ENCODE measurements around the gene PPIL6. TPM values are rescaled to one million over a fixed set of nuclear protein-coding genes. Genes with fewer than 3 reads are reported as not detected.

PPIL6 gene
- total RNA-seq, 1 experiment from 2014 or later = 3.9 TPM

GRCh38 chr6:109360791-109361190 lies 79.6 kb downstream of the PPIL6 start:
- no TSS peak for BruUV-seq (replicated peaks)
- DNase-seq (ENCODE audit: unreplicated experiment) = no peak
- TF ChIP-seq CTCF (IDR thresholded peaks at IDR 0.05; ENCODE audit: unreplicated experiment) = no peak
- Mint-ChIP-seq H3K27ac (ENCODE audit: low read depth, unreplicated experiment) (no peak overlapping the region), H3K9me3 (ENCODE audit: unreplicated experiment) (no peaks in the 10 kb centered on the region), H3K27me3 (ENCODE audit: insufficient read depth, unreplicated experiment) (no peaks in the 10 kb centered on the region), H3K36me3 (ENCODE audit: insufficient read depth, unreplicated experiment) (peaks cover 49% of the 10 kb centered on the region), H3K4me3 (ENCODE audit: unreplicated experiment) (no peak overlapping the region), H3K4me1 (ENCODE audit: insufficient read depth, unreplicated experiment) (no peaks in the 10 kb centered on the region)
- CTCF ChIA-PET = interaction anchor here (0.6 to 1.4 kb wide), 4 partner anchors 11 to 198 kb away, joined by 3 to 8 read pairs (median 4); no protein-coding TSS in a partner anchor
- intact Hi-C loops (cut with micrococcal nuclease) = no loop called here
- POLR2A ChIA-PET = interaction anchor here (0.8 to 1.9 kb wide), 4 partner anchors 10 to 22 kb away, joined by 3 to 8 read pairs (median 4); partner anchors contain the start of gene CD164

- intact Hi-C loops (cut with micrococcal nuclease) = no loop called here
- Mint-ChIP-seq H3K4me1 (ENCODE audit: insufficient read depth, unreplicated experiment) (no peaks in the 10 kb centered on the region), H3K9me3 (ENCODE audit: unreplicated experiment) (no peaks in the 10 kb centered on the region), H3K36me3 (ENCODE audit: insufficient read depth, unreplicated experiment) (peaks cover 46% of the 10 kb centered on the region), H3K27ac (ENCODE audit: low read depth, unreplicated experiment) (no peak overlapping the region), H3K4me3 (ENCODE audit: unreplicated experiment) (no peak overlapping the region), H3K27me3 (ENCODE audit: insufficient read depth, unreplicated experiment) (no peaks in the 10 kb centered on the region)
- DNase-seq (ENCODE audit: unreplicated experiment) = no peak
- no peak for TF ChIP-seq CTCF (IDR thresholded peaks at IDR 0.05; ENCODE audit: unreplicated experiment)
- CTCF ChIA-PET = interaction anchor here (0.6 kb wide), 1 partner anchor 10 kb away, joined by 3 read pairs; no protein-coding TSS in a partner anchor
- no TSS peak for BruUV-seq (replicated peaks)
- POLR2A ChIA-PET = interaction anchor here (1.9 to 2.0 kb wide), 2 partner anchors 16 to 23 kb away, joined by 5 to 9 read pairs; partner anchors contain the start of gene CD164
These were observed 80.1 kb downstream of the PPIL6 start for GRCh38 chr6:109360281-109360680.

- CTCF ChIA-PET = interaction anchor here (0.6 kb wide), 1 partner anchor 1175 kb away, joined by 3 read pairs; no protein-coding TSS in a partner anchor
- H3K4me3 Mint-ChIP-seq (ENCODE audit: unreplicated experiment) = no peak overlapping the region
- peaks cover 39% of the 10 kb centered on the region for H3K36me3 Mint-ChIP-seq (ENCODE audit: insufficient read depth, unreplicated experiment)
- no peaks in the 10 kb centered on the region for H3K9me3 Mint-ChIP-seq (ENCODE audit: unreplicated experiment)
- no peaks in the 10 kb centered on the region for H3K4me1 Mint-ChIP-seq (ENCODE audit: insufficient read depth, unreplicated experiment)
- BruUV-seq (replicated peaks) = no TSS peak
- intact Hi-C loops (cut with micrococcal nuclease) = no loop called here
- no peak for TF ChIP-seq CTCF (IDR thresholded peaks at IDR 0.05; ENCODE audit: unreplicated experiment)
- no peak overlapping the region for H3K27ac Mint-ChIP-seq (ENCODE audit: low read depth, unreplicated experiment)
- no peak for DNase-seq (ENCODE audit: unreplicated experiment)
- POLR2A ChIA-PET = interaction anchor here (1.1 to 2.0 kb wide), 2 partner anchors 8 to 24 kb away, joined by 4 to 9 read pairs; partner anchors contain the start of gene CD164
- no peaks in the 10 kb centered on the region for H3K27me3 Mint-ChIP-seq (ENCODE audit: insufficient read depth, unreplicated experiment)
These were observed 81.2 kb downstream of the PPIL6 start for GRCh38 chr6:109359248-109359647.

GRCh38 chr6:109358204-109358603 lies 82.2 kb downstream of the PPIL6 start:
- Mint-ChIP-seq H3K9me3 (ENCODE audit: unreplicated experiment) (no peaks in the 10 kb centered on the region), H3K27ac (ENCODE audit: low read depth, unreplicated experiment) (no peak overlapping the region), H3K36me3 (ENCODE audit: insufficient read depth, unreplicated experiment) (peaks cover 39% of the 10 kb centered on the region), H3K27me3 (ENCODE audit: insufficient read depth, unreplicated experiment) (no peaks in the 10 kb centered on the region), H3K4me1 (ENCODE audit: insufficient read depth, unreplicated experiment) (peaks cover under 1% of the 10 kb centered on the region), H3K4me3 (ENCODE audit: unreplicated experiment) (no peak overlapping the region)
- intact Hi-C loops (cut with micrococcal nuclease) = no loop called here
- no peak for TF ChIP-seq CTCF (IDR thresholded peaks at IDR 0.05; ENCODE audit: unreplicated experiment)
- no TSS peak for BruUV-seq (replicated peaks)
- no peak for DNase-seq (ENCODE audit: unreplicated experiment)
- CTCF ChIA-PET = no interaction called here
- POLR2A ChIA-PET = interaction anchor here (0.6 to 2.0 kb wide), 3 partner anchors 12 to 402 kb away, joined by 3 to 9 read pairs (median 3); partner anchors contain the start of gene CD164

All from MCF 10A (cell line).